Measurements from ENCODE around the gene IL13.

- no peak for TF ChIP-seq CTCF (IDR thresholded peaks at IDR 0.05)
- no peak for TF ChIP-seq POLR2AphosphoS5 (IDR thresholded peaks at IDR 0.05)
- no peak for TF ChIP-seq POLR2A (IDR thresholded peaks at IDR 0.05)
Measured at GRCh38 chr5:132684922-132685720, 27.1 kb downstream of the IL13 start.

All from sigmoid colon (tissue), 4 donors.